H1 (cell line): ENCODE measurements around the gene IFT25.

Experiments
- ASH2L ChIP-seq: fragments of 200-600, 300-600 bp; sonication (generic); IDR thresholded peaks from one replicate; pipeline ENCODE4 v1.7.1; 2017; ENCODE audit warnings: low read length
- BRCA1 ChIP-seq: IDR thresholded peaks from 2 replicates; pipeline ENCODE4 v1.6.1; 2012; ENCODE audit warnings: low read depth, low read length, improper control_type of control experiment
- CHD1 ChIP-seq: IDR thresholded peaks from 2 replicates; pipeline ENCODE4 v1.6.1; 2012; ENCODE audit warnings: low read depth, low read length, improper control_type of control experiment
- EZH2 ChIP-seq: fragments of 200-600 bp; sonication (generic); IDR thresholded peaks from 2 replicates; pipeline ENCODE4 v1.7.1; 2012; ENCODE audit warnings: low read depth, mild to moderate bottlenecking, moderate library complexity, low read length, inconsistent platforms; ENCODE audit not compliant: severe bottlenecking
- POLR2A ChIP-seq, 2 experiments: IDR thresholded peaks; 1 replicate in 1 of 2; 2 replicates in 1 of 2; pipeline ENCODE4 v1.6.1; 2011; ENCODE audit warnings: low read depth in 2 of 2, low read length in 2 of 2, mild to moderate bottlenecking in 2 of 2; ENCODE audit errors: control extremely low read depth in 1 of 2
- RFX5 ChIP-seq: IDR thresholded peaks from 2 replicates; pipeline ENCODE4 v1.6.1; 2011; ENCODE audit warnings: low read depth, low read length, improper control_type of control experiment, borderline replicate concordance
- SUZ12 ChIP-seq: fragments of 200-600 bp; sonication (generic); IDR thresholded peaks from 2 replicates; pipeline ENCODE4 v1.6.1; 2012; ENCODE audit warnings: mild to moderate bottlenecking, inconsistent platforms, low read length, moderate library complexity, mixed read lengths
- TCF12 ChIP-seq: IDR thresholded peaks from 2 replicates; pipeline ENCODE4 v1.6.1; 2011; ENCODE audit warnings: low read depth, mild to moderate bottlenecking, low read length
- TEAD4 ChIP-seq: IDR thresholded peaks from 2 replicates; pipeline ENCODE4 v1.6.1; 2012; ENCODE audit warnings: low read depth, low read length, inconsistent platforms, mixed read lengths
- ZNF274 ChIP-seq: IDR thresholded peaks from 2 replicates; pipeline ENCODE4 v1.7.0; 2012; ENCODE audit warnings: low read length, borderline replicate concordance; ENCODE audit errors: extremely low read depth
- TF ChIP-seq, protein P1 (sequence below), 3 experiments: IDR thresholded peaks; 1 replicate in 2 of 3; 2 replicates in 1 of 3; pipeline versions ENCODE4 v1.5.1 to v1.6.1; 2011; ENCODE audit warnings: low read length in 3 of 3, mild to moderate bottlenecking in 3 of 3, inconsistent platforms in 2 of 3, low read depth in 1 of 3, moderate library complexity in 1 of 3; ENCODE audit not compliant: insufficient read depth in 1 of 3; ENCODE audit errors: control extremely low read depth in 1 of 3
- TF ChIP-seq, protein P2 (sequence below): IDR thresholded peaks from 2 replicates; pipeline ENCODE4 v1.6.1; 2011; ENCODE audit warnings: low read length, improper control_type of control experiment

DNA sequence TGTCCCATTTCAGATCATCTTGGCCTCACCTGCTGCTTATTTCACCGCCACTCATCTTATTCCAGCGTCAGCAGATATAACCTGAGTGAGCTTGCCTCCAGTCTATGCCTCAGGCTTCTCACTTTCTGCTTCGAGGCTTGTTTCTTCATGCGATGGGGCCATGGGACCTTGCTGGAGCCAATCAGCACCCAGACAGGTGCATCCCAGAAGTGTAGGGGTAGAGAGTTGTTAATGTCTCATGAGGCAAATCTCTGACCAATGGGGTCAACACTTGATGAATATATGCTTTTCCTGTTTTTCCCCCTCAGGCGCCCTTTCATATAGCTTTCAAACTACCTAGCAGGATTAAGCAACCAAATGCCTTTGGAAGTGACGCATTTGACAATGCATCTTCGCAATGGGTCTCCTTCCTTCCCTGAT is 55.0 kb downstream of the IFT25 start:
- TF ChIP-seq BRCA1 (no peak), ASH2L (no peak), EZH2 (no peak), SUZ12 (no peak), RFX5 (no peak), ZNF274 (no peak), TEAD4 (no peak), POLR2A (IDR thresholded peaks at IDR 0.05; ENCODE audit: control extremely low read depth in 1 of 2, low read depth in 2 of 2, low read length in 2 of 2) (no peak), CHD1 (no peak), TCF12 (no peak)
- TF ChIP-seq, protein P1, sequence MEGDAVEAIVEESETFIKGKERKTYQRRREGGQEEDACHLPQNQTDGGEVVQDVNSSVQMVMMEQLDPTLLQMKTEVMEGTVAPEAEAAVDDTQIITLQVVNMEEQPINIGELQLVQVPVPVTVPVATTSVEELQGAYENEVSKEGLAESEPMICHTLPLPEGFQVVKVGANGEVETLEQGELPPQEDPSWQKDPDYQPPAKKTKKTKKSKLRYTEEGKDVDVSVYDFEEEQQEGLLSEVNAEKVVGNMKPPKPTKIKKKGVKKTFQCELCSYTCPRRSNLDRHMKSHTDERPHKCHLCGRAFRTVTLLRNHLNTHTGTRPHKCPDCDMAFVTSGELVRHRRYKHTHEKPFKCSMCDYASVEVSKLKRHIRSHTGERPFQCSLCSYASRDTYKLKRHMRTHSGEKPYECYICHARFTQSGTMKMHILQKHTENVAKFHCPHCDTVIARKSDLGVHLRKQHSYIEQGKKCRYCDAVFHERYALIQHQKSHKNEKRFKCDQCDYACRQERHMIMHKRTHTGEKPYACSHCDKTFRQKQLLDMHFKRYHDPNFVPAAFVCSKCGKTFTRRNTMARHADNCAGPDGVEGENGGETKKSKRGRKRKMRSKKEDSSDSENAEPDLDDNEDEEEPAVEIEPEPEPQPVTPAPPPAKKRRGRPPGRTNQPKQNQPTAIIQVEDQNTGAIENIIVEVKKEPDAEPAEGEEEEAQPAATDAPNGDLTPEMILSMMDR (IDR thresholded peaks at IDR 0.05; ENCODE audit: control extremely low read depth in 1 of 3, insufficient read depth in 1 of 3, low read depth in 1 of 3, low read length in 3 of 3): no peak
- TF ChIP-seq, protein P2, sequence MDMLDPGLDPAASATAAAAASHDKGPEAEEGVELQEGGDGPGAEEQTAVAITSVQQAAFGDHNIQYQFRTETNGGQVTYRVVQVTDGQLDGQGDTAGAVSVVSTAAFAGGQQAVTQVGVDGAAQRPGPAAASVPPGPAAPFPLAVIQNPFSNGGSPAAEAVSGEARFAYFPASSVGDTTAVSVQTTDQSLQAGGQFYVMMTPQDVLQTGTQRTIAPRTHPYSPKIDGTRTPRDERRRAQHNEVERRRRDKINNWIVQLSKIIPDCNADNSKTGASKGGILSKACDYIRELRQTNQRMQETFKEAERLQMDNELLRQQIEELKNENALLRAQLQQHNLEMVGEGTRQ: no peak
